ENCODE measurements around the gene MOXD1. TPM values are rescaled to one million over a fixed set of nuclear protein-coding genes. Genes with fewer than 3 reads are reported as not detected.

MOXD1 gene
- 24.2 and 31.2 TPM in 2 replicates for total RNA-seq

DNA sequence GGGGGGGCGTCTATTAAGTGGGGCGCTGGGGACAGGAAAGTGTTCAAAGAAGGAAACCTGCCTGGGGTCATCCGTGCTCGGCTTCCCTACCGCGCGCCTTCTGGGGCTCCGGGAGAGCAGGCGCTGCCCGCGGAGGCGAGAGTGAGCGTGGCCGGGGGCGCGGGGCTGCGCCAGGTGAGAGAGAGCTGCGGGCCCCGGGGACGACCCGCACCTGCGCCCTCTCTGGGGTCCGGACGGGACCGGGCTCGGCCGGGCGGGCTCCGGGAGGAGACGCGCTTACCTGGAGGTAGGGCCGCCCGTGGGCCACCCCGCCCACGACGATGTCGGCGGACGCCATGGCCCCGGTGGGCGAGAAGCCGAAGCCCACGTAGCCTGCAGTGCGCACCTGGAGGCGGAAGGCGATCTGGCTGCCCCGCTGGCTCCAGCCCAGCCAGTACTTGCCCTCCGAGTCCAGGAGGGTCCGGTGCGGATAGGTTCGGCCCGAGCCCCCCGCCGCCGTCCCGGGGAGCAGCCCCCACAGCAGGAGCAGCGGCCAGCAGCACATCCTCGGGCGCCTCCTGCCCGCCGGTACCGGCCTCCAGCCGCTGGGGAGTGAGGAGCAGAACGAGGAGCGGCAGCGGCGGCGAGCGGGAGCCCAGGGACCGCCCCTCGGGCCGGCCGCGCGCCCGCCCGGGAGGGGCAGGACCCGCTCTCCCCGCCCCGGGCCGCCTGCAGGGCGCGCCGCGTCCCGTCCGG lies at the start of gene MOXD1:
TSS of gene MOXD1 (minus strand) at position 593 of the 735 bp plus-strand sequence. CDS start at position 544, 49 bp downstream.

Other genes starting within 250 kb of the MOXD1 start
- 16.4 and 21.1 TPM in 2 replicates for gene STX7, start 111.6 kb upstream of the MOXD1 start, total RNA-seq
- not detected in 2 replicates for gene TAAR9, start 136.8 kb upstream of the MOXD1 start, total RNA-seq
- gene TAAR8, start 151.2 kb upstream of the MOXD1 start, total RNA-seq: not detected in 2 replicates
- gene TAAR6, start 168.8 kb upstream of the MOXD1 start, total RNA-seq: not detected in 2 replicates
- gene TAAR5, start 188.3 kb upstream of the MOXD1 start, total RNA-seq: not detected in 2 replicates
- gene TAAR2, start 222.8 kb upstream of the MOXD1 start, total RNA-seq: not detected in 2 replicates